ENCODE results near the gene MYH14.

Gene MYH14

GRCh38 chr19:50178859-50179537, 24.4 kb upstream of the MYH14 start:
- TF ChIP-seq POLR2A (IDR thresholded peaks at IDR 0.05; ENCODE audit: low read depth, low read length): no peak
- DNase-seq (ENCODE audit: insufficient read length, low spot score) (no peak), FAIRE-seq (no peak)

DNA sequence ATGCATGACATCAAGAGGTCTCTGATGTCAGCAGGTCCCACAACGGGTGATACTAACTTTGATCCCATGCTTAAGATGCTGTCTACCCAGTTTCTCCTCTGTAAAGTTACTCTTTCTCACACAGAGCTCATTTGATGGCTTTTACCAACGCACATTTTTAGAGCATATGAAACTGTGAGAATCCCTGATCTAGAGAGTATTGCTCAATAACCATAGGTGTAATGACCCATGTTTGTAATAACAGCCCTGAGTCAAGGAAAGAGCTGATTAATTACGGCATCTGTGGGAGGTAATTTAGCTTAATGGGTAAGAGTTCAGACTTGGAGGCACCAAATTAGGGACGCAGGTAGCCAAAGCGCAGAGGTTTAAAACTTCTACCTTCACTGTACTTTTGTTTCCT, 22.3 kb upstream of the MYH14 start:
- DNase-seq (ENCODE audit: insufficient read length, low spot score) (no peak), FAIRE-seq (no peak)

GRCh38 chr19:50184196-50184595, 19.2 kb upstream of the MYH14 start:
- no peak for DNase-seq (ENCODE audit: insufficient read length, low spot score)

More for the DNA sequence above, 22.3 kb upstream of the MYH14 start:
- no peak for TF ChIP-seq POLR2A (IDR thresholded peaks at IDR 0.05; ENCODE audit: low read depth, low read length)

GRCh38 chr19:50187937-50188336, 15.5 kb upstream of the MYH14 start:
- FAIRE-seq (no peak), DNase-seq (ENCODE audit: insufficient read length, low spot score) (no peak)
- no peak for TF ChIP-seq POLR2A (IDR thresholded peaks at IDR 0.05; ENCODE audit: low read depth, low read length)

More at GRCh38 chr19:50184196-50184595, 19.2 kb upstream of the MYH14 start:
- FAIRE-seq: no peak
- TF ChIP-seq POLR2A (IDR thresholded peaks at IDR 0.05; ENCODE audit: low read depth, low read length): no peak

DNA sequence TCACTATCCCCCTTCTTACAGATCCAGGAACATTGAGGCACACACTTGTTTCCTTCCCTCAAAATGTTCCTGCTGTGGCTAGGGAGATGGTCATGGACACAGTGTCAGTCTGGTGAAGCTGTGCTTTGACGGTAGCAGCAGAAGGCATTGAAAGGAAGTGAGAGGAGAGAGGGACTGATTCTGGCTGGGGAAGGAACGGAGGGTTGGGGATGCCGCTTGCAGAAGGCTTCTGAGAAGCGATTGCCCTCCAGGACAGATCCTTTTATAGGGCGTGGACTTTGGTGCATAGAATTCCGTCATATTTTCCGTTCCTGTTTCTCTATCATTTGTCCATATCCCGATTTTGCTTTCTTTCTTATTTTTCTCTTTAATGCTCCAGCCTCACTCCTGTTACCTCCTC, 14.1 kb upstream of the MYH14 start:
- no peak for DNase-seq (ENCODE audit: insufficient read length, low spot score)
- TF ChIP-seq POLR2A (IDR thresholded peaks at IDR 0.05; ENCODE audit: low read depth, low read length): no peak
- no peak for FAIRE-seq

- no peak for FAIRE-seq
Observed at GRCh38 chr19:50190439-50190891, 13.0 kb upstream of the MYH14 start.

GRCh38 chr19:50191216-50191615, 12.2 kb upstream of the MYH14 start:
- DNase-seq (ENCODE audit: insufficient read length, low spot score): no peak
- no peak for TF ChIP-seq POLR2A (IDR thresholded peaks at IDR 0.05; ENCODE audit: low read depth, low read length)
- FAIRE-seq: no peak

More at GRCh38 chr19:50190439-50190891, 13.0 kb upstream of the MYH14 start:
- DNase-seq (ENCODE audit: insufficient read length, low spot score): no peak
- TF ChIP-seq POLR2A (IDR thresholded peaks at IDR 0.05; ENCODE audit: low read depth, low read length): no peak

- no peak for TF ChIP-seq POLR2A (IDR thresholded peaks at IDR 0.05; ENCODE audit: low read depth, low read length)
- FAIRE-seq (no peak), DNase-seq (ENCODE audit: insufficient read length, low spot score) (no peak)
Observed at GRCh38 chr19:50192463-50193211, 10.8 kb upstream of the MYH14 start.

DNA sequence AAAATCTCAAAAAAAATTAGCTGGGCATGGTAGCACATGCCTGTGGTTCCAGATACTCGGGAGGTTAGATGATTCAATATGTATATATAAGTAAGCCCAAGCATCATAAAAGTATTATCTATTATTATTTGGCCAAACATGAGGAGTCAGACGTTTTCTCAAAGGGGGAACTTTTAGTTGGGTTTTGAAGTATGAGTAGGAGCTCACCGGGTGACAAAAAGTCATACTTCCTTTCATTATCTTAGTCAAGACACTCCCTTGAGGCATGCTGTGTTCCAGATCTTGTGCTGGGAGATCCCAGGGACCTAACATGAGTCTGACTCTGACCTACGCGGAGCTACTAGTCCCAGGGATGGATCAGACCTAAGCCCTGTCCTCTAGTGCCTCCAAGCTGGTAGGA, 8.2 kb upstream of the MYH14 start:
- no peak for TF ChIP-seq POLR2A (IDR thresholded peaks at IDR 0.05; ENCODE audit: low read depth, low read length)
- FAIRE-seq (no peak), DNase-seq (ENCODE audit: insufficient read length, low spot score) (no peak)

GRCh38 chr19:50196322-50196932, 7.0 kb upstream of the MYH14 start:
- TF ChIP-seq POLR2A (IDR thresholded peaks at IDR 0.05; ENCODE audit: low read depth, low read length): no peak
- DNase-seq (ENCODE audit: insufficient read length, low spot score) (no peak), FAIRE-seq (no peak)

DNA sequence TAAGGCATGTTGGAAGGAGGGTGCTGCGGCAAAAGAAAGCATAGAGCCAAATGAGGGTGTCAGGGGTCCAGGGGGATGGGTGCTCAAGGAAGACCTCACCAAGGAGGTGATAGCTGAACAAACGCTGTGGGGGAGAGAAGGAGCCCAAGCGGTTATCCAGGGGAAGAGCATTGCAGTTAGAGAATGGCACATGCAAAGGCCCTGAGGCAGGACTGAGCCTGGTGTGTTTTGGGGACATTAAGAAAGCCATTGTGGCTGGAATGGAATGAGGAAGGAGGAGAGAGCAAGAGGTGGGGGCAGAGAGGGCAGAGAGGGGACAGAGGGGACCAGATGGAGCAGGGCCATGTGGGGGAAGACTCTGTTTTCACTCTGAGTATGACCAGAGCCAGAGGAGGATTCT, 6.1 kb upstream of the MYH14 start:
- no peak for DNase-seq (ENCODE audit: insufficient read length, low spot score)
- no peak for FAIRE-seq

GRCh38 chr19:50198431-50199258, 4.8 kb upstream of the MYH14 start:
- TF ChIP-seq POLR2A (IDR thresholded peaks at IDR 0.05; ENCODE audit: low read depth, low read length): no peak
- no peak for FAIRE-seq

More for the DNA sequence above, 6.1 kb upstream of the MYH14 start:
- TF ChIP-seq POLR2A (IDR thresholded peaks at IDR 0.05; ENCODE audit: low read depth, low read length): no peak

DNA sequence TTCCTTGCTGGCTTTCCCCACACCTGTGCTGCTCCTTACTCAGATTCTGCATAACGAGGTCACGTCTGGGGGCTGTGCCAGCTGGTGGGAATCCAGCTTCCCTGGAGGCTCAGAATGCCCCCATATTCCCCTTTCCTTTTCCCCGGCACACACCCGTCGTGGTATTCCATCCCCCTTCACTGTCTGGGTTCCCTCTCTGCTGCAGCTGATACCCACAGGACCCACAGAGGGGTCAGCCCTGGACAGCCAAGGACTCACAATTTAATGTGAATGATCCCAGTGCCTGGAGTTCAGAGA, 4.2 kb upstream of the MYH14 start:
- TF ChIP-seq POLR2A (IDR thresholded peaks at IDR 0.05; ENCODE audit: low read depth, low read length): no peak
- FAIRE-seq (no peak), DNase-seq (ENCODE audit: insufficient read length, low spot score) (no peak)

More at GRCh38 chr19:50198431-50199258, 4.8 kb upstream of the MYH14 start:
- no peak for DNase-seq (ENCODE audit: insufficient read length, low spot score)

- no peak for TF ChIP-seq POLR2A (IDR thresholded peaks at IDR 0.05; ENCODE audit: low read depth, low read length)
- FAIRE-seq (no peak), DNase-seq (ENCODE audit: insufficient read length, low spot score) (no peak)
Observed at GRCh38 chr19:50202386-50202785, 1.0 kb upstream of the MYH14 start.
